Measurements from ENCODE around the gene SLC28A3. TPM values are rescaled to one million over a fixed set of nuclear protein-coding genes. Genes with fewer than 3 reads are reported as not detected.
"Not testable (repeated sequence)": the region's sequence is repeated elsewhere in the genome, so short reads cannot be mapped to it uniquely, and the experiment has no call there.

The SLC28A3 gene, protein sequence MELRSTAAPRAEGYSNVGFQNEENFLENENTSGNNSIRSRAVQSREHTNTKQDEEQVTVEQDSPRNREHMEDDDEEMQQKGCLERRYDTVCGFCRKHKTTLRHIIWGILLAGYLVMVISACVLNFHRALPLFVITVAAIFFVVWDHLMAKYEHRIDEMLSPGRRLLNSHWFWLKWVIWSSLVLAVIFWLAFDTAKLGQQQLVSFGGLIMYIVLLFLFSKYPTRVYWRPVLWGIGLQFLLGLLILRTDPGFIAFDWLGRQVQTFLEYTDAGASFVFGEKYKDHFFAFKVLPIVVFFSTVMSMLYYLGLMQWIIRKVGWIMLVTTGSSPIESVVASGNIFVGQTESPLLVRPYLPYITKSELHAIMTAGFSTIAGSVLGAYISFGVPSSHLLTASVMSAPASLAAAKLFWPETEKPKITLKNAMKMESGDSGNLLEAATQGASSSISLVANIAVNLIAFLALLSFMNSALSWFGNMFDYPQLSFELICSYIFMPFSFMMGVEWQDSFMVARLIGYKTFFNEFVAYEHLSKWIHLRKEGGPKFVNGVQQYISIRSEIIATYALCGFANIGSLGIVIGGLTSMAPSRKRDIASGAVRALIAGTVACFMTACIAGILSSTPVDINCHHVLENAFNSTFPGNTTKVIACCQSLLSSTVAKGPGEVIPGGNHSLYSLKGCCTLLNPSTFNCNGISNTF
- total RNA-seq (2014; rRNA removed; shearing (Covaris generic)) (not detected in 2 replicates), polyA plus RNA-seq (2016; fragmentation: Nextera tagmentation; extraction: Ambion mirVana) (not detected in 2 replicates)
- long read RNA-seq = 0 reads

DNA sequence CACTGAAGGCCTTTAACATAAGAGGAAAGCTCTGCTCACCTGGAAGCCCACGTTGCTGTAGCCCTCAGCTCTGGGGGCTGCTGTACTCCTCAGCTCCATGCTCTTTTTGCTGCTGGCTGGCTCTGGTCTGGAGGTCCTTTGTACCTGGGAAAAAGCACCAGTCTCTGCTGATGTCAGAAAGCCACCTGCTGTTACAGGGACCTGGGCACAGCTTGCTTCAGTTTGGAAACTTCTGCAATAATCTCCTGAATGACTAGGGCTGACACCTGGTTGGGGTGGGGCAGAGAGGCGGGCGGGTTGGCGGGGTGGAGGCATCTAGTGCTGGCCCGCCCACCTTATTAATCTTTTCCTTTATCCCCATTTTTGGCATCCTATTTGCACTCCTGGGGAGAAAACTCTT lies at the start of gene SLC28A3:
Gene SLC28A3 (minus strand): TSS at position 224 of the 400 bp plus-strand sequence. CDS start 125 bp downstream, at position 99.
- TF ChIP-seq STAT1 (IDR thresholded peaks at IDR 0.05; ENCODE audit: unreplicated experiment) (no peak), POLR2AphosphoS5 (IDR thresholded peaks at IDR 0.05; ENCODE audit: low read depth) (no peak), EZH2phosphoT487 (IDR thresholded peaks at IDR 0.05; ENCODE audit: unreplicated experiment) (no peak)
- TF ChIP-seq, protein P1, sequence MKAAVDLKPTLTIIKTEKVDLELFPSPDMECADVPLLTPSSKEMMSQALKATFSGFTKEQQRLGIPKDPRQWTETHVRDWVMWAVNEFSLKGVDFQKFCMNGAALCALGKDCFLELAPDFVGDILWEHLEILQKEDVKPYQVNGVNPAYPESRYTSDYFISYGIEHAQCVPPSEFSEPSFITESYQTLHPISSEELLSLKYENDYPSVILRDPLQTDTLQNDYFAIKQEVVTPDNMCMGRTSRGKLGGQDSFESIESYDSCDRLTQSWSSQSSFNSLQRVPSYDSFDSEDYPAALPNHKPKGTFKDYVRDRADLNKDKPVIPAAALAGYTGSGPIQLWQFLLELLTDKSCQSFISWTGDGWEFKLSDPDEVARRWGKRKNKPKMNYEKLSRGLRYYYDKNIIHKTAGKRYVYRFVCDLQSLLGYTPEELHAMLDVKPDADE (IDR thresholded peaks at IDR 0.05) = no peak
- TF ChIP-seq, protein P2, sequence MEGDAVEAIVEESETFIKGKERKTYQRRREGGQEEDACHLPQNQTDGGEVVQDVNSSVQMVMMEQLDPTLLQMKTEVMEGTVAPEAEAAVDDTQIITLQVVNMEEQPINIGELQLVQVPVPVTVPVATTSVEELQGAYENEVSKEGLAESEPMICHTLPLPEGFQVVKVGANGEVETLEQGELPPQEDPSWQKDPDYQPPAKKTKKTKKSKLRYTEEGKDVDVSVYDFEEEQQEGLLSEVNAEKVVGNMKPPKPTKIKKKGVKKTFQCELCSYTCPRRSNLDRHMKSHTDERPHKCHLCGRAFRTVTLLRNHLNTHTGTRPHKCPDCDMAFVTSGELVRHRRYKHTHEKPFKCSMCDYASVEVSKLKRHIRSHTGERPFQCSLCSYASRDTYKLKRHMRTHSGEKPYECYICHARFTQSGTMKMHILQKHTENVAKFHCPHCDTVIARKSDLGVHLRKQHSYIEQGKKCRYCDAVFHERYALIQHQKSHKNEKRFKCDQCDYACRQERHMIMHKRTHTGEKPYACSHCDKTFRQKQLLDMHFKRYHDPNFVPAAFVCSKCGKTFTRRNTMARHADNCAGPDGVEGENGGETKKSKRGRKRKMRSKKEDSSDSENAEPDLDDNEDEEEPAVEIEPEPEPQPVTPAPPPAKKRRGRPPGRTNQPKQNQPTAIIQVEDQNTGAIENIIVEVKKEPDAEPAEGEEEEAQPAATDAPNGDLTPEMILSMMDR (conservative IDR thresholded peaks at IDR 0.05; ENCODE audit: low read depth in 2 of 2) = no peak
- Histone ChIP-seq H3K9me2 (ENCODE audit: insufficient read depth) (no peaks in the 10 kb centered on the region), H3K4me3 (no peak within 1 kb of the TSS), H3K36me3 (ENCODE audit: insufficient read depth) (no peaks in the 10 kb centered on the region), H4K20me1 (replicated peaks; ENCODE audit: insufficient read depth) (no peaks in the 10 kb centered on the region), H3K4me1 (ENCODE audit: insufficient read depth) (peaks cover 6% of the 10 kb centered on the region), H3K27ac (ENCODE audit: low read depth) (peak within 1 kb of the TSS; percentile 68; the same call in 1 of the 2 replicates), H2AFZ (peak within 1 kb of the TSS; percentile 1; the same call in 1 of the 2 replicates), H3K79me2 (replicated peaks; ENCODE audit: insufficient read depth) (no peaks in the 10 kb centered on the region), H3F3A (replicated peaks; ENCODE audit: low read depth) (no peaks in the 10 kb centered on the region), H3K27me3 (ENCODE audit: insufficient read depth) (no peaks in the 10 kb centered on the region), H3K4me2 (peak within 1 kb of the TSS; percentile 5; the same call in 1 of the 2 replicates)
- Mint-ChIP-seq H3K27ac (peak within 1 kb of the TSS; percentile 77), H3K36me3 (ENCODE audit: low read depth) (no peaks in the 10 kb centered on the region), H3K27me3 (ENCODE audit: insufficient read depth, low read depth, poor library complexity) (peaks cover 4% of the 10 kb centered on the region), H3K9me3 (no peaks in the 10 kb centered on the region), H3K4me3 (no peak within 1 kb of the TSS), H3K4me1 (peaks cover 12% of the 10 kb centered on the region; the same call in 2 of the 3 replicates)
- ATAC-seq = peak; percentile 72
- peak; percentile 5 for DNase-seq (ENCODE audit: low spot score)

DNA sequence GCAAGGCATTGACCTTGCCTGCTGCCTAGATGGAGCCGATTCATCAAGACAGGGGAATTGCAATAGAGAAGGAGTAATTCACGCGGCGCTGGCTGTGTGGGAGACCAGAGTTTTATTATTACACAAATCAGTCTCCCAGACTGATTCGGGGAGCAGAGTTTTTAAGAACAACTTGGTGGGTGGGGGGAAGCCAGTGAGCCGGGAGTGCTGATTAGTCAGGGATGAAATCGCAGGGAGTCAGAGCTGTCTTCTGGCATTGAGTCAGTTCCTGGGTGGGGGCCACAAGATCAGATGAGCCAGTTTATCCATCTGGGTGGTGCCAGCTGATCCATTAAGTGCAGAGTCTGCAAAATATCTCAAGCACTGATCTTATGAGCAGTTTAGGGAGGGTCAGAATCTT lies 49.7 kb upstream of the SLC28A3 start:
- H3K79me2 ChIP-seq (replicated peaks; ENCODE audit: insufficient read depth); H4K20me1 ChIP-seq (replicated peaks; ENCODE audit: insufficient read depth); H3K4me2 ChIP-seq; H3K4me3 ChIP-seq; H3K9me3 Mint-ChIP-seq; H3K27me3 ChIP-seq (ENCODE audit: insufficient read depth); H3K9me2 ChIP-seq (ENCODE audit: insufficient read depth); H3K27ac ChIP-seq (ENCODE audit: low read depth); H3K27me3 Mint-ChIP-seq (ENCODE audit: insufficient read depth, low read depth, poor library complexity); H3K36me3 ChIP-seq (ENCODE audit: insufficient read depth); H3F3A ChIP-seq (replicated peaks; ENCODE audit: low read depth); H3K36me3 Mint-ChIP-seq (ENCODE audit: low read depth); H3K4me1 Mint-ChIP-seq; H3K27ac Mint-ChIP-seq; H3K4me1 ChIP-seq (ENCODE audit: insufficient read depth); H3K4me3 Mint-ChIP-seq: not testable (repeated sequence)
- ATAC-seq = peak; percentile 23; the same call in 1 of the 3 replicates
- peak; percentile 27 for DNase-seq (ENCODE audit: low spot score)
- H2AFZ ChIP-seq = peak overlapping the region; percentile 52; the same call in 1 of the 2 replicates

All from GM23338 (cell line).